Breast epithelium (tissue), 4 donors: ENCODE measurements around the gene GCSH. TPM values are rescaled to one million over a fixed set of nuclear protein-coding genes. Genes with fewer than 3 reads are reported as not detected.
"Not testable (repeated sequence)": the region's sequence is repeated elsewhere in the genome, so short reads cannot be mapped to it uniquely, and the experiment has no call there.

ENCODE experiments used
- DNase-seq, 2 donors: peaks; one replicate each; pipeline ENCODE4 v3.0.0-alpha.2; 2019; ENCODE audit warnings: low spot score in 2 of 2
- H3K27ac ChIP-seq, 2 donors: fragments of 200-600 bp; sonication (generic) in 1 of 2; one replicate each; pipeline ENCODE4 v1.5.1; 2016 to 2019; ENCODE audit warnings: mild to moderate bottlenecking in 1 of 2
- H3K27me3 ChIP-seq, 2 donors: fragments of 200-600 bp; sonication (generic) in 1 of 2; one replicate each; pipeline versions ENCODE4 v1.5.1 to v1.6.0; 2017 to 2019; ENCODE audit warnings: control low read depth in 1 of 2, mild to moderate bottlenecking in 1 of 2
- H3K36me3 ChIP-seq: fragments of 200-600 bp; one replicate; pipeline ENCODE4 v1.5.1; 2019
- H3K4me1 ChIP-seq, 2 donors: fragments of 200-600 bp; sonication (generic); one replicate each; pipeline ENCODE4 v1.5.1; 2016 to 2019; ENCODE audit warnings: control low read depth in 1 of 2
- H3K4me3 ChIP-seq, 3 donors: fragments of 200-600 bp; sonication (generic); 1 replicate in 2 of 3; 2 replicates in 1 of 3; pipeline ENCODE4 v1.5.1; 2016 to 2019; ENCODE audit warnings: mild to moderate bottlenecking in 3 of 3, moderate library complexity in 2 of 3
- H3K9me3 ChIP-seq, 2 donors: fragments of 200-600 bp; sonication (generic) in 1 of 2; one replicate each; pipeline ENCODE4 v1.5.1; 2016 to 2019; ENCODE audit warnings: control low read depth in 1 of 2
- POLR2A ChIP-seq: fragments of 450-650 bp; IDR thresholded peaks from one replicate; pipeline ENCODE4 v1.6.1; 2016; ENCODE audit warnings: antibody characterized with exemption, mild to moderate bottlenecking, moderate library complexity
- POLR2AphosphoS5 ChIP-seq, 3 donors: sonication (generic); formaldehyde crosslinking; IDR thresholded peaks; one replicate each; pipeline ENCODE4 v1.6.1; 2017; ENCODE audit warnings: antibody characterized with exemption in 3 of 3
- intact Hi-C: fragments of 100-400 bp; cut with DNase I; formaldehyde crosslinking; loops from one replicate; pipeline ENCODE4 v1.15.1; 2023; ENCODE audit warnings: low total_unique reads
- total RNA-seq, 3 donors: library from RNA; depleted of rRNA; stranded (reverse); fragments of >200 nt; gene quantifications; one replicate each; pipeline ENCODE4 v1.1.0, GENCODE V29; 2016
- TF ChIP-seq, protein P1 (sequence below), 3 donors: fragments of 450-650 bp; IDR thresholded peaks; one replicate each; pipeline ENCODE4 v1.5.1; 2016 to 2017; ENCODE audit warnings: antibody characterized with exemption in 3 of 3, mild to moderate bottlenecking in 3 of 3, moderate library complexity in 3 of 3

The GCSH gene
- total RNA-seq, 3 donors from 2014 or later: 19.9 to 22.1 (median 21.0) TPM

DNA sequence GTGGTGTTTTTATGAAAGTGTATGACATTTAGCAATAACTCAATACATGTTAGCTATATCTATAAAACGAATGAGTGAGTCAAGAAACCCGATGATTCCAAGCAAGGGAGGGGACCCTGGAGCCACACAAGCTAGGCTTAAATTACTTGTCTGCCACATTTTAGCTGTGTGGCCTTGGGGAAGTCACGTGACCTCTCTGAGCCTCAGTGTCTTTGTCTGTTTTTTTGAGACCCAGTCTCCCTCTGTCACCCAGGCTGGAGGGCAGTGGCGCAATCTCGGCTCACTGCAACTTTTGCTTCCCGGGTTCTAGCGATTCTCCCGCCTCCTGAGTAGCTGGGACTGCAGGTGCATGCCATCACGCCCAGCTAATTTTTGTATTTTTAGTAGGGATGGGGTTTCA is 20.1 kb upstream of the GCSH start:
- no peak overlapping the region for H3K27ac ChIP-seq
- TF ChIP-seq POLR2AphosphoS5 (IDR thresholded peaks at IDR 0.05) (no peak), POLR2A (no peak)
- TF ChIP-seq, protein P1, sequence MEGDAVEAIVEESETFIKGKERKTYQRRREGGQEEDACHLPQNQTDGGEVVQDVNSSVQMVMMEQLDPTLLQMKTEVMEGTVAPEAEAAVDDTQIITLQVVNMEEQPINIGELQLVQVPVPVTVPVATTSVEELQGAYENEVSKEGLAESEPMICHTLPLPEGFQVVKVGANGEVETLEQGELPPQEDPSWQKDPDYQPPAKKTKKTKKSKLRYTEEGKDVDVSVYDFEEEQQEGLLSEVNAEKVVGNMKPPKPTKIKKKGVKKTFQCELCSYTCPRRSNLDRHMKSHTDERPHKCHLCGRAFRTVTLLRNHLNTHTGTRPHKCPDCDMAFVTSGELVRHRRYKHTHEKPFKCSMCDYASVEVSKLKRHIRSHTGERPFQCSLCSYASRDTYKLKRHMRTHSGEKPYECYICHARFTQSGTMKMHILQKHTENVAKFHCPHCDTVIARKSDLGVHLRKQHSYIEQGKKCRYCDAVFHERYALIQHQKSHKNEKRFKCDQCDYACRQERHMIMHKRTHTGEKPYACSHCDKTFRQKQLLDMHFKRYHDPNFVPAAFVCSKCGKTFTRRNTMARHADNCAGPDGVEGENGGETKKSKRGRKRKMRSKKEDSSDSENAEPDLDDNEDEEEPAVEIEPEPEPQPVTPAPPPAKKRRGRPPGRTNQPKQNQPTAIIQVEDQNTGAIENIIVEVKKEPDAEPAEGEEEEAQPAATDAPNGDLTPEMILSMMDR (IDR thresholded peaks at IDR 0.05): no peak
- H3K27me3 ChIP-seq: no peaks in the 10 kb centered on the region
- no peaks in the 10 kb centered on the region for H3K4me1 ChIP-seq
- no peak overlapping the region for H3K4me3 ChIP-seq
- intact Hi-C loops: no loop called here
- no peak for DNase-seq
- H3K9me3 ChIP-seq: no peaks in the 10 kb centered on the region
- no peaks in the 10 kb centered on the region for H3K36me3 ChIP-seq

DNA sequence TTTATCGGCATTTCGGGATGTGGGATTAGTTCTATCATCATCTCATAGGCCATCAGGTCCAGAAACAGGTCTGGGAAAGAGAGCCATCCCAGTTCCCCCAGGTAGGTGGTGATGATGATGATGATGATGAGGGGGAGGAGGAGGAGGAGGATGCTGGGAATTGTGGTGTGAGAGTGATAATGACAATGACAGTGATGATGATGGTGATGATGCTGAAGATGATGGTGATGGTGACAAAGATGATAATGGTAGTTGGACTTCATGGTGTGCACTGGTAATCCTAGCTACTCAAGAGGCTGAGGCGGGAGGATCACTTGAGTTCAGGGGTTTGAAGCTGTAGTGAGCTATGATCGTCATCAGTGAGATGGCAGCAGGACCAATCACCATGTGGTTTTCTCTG is 16.3 kb upstream of the GCSH start:
- Histone ChIP-seq H3K4me1 (no peaks in the 10 kb centered on the region), H3K27ac (no peak overlapping the region)
- intact Hi-C loops: no loop called here

DNA sequence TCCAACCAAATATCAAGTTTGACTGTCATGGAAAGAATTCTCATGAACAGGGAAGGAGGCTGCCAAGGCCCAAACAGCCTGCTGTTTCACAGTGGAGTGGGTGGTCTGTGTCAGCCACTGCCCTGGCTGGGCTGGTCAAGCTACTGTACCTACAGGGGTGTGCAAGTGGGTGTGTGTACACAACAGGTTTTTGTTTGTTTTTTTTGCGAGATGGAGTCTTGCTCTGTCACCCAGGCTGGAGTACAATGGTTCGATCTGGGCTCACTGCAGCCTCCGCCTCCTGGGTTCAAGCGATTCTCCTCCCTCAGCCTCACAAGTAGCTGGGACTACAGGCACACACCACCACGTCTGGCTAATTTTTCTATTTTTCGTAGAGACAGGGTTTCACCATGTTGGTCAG is 13.1 kb upstream of the GCSH start:
- H3K9me3 ChIP-seq, H3K27me3 ChIP-seq, H3K4me1 ChIP-seq, H3K27ac ChIP-seq, H3K4me3 ChIP-seq, intact Hi-C loops, DNase-seq, H3K36me3 ChIP-seq: not testable (repeated sequence)

More for the DNA sequence above, 16.3 kb upstream of the GCSH start:
- DNase-seq: no peak
- Histone ChIP-seq H3K9me3 (no peaks in the 10 kb centered on the region), H3K4me3 (no peak overlapping the region), H3K27me3 (no peaks in the 10 kb centered on the region), H3K36me3 (no peaks in the 10 kb centered on the region)
- no peak for TF ChIP-seq POLR2A
- TF ChIP-seq, protein P1 (IDR thresholded peaks at IDR 0.05): no peak
- no peak for TF ChIP-seq POLR2AphosphoS5 (IDR thresholded peaks at IDR 0.05)

DNA sequence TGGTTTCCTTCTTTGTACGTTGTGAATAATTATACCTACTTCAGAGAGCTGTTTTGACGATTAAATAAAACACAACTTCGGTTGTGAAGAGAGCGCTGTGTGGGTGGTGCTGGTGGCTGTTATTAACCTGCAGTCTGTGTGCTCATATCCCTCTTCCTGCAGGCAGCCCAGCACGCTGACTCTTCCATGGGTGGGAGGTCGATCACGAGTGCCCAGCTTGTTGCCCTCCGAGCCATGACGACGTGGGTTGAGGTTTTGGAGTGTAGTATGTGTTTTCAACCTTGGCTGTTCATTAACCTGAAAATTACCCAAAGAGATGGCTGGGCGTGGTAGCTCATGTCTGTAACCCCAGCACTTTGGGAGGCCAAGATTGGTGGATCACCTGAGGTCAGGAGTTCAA is 11.3 kb upstream of the GCSH start:
- no peaks in the 10 kb centered on the region for H3K36me3 ChIP-seq
- H3K27ac ChIP-seq: peak overlapping the region in 1 of 2 donors; percentile 76
- DNase-seq: no peak
- H3K27me3 ChIP-seq: no peaks in the 10 kb centered on the region
- H3K4me1 ChIP-seq: no peaks in the 10 kb centered on the region
- no peak for TF ChIP-seq POLR2A
- TF ChIP-seq, protein P1 (IDR thresholded peaks at IDR 0.05): no peak
- no peak for TF ChIP-seq POLR2AphosphoS5 (IDR thresholded peaks at IDR 0.05)
- intact Hi-C loops: no loop called here
- H3K9me3 ChIP-seq: no peaks in the 10 kb centered on the region
- H3K4me3 ChIP-seq: no peak overlapping the region

DNA sequence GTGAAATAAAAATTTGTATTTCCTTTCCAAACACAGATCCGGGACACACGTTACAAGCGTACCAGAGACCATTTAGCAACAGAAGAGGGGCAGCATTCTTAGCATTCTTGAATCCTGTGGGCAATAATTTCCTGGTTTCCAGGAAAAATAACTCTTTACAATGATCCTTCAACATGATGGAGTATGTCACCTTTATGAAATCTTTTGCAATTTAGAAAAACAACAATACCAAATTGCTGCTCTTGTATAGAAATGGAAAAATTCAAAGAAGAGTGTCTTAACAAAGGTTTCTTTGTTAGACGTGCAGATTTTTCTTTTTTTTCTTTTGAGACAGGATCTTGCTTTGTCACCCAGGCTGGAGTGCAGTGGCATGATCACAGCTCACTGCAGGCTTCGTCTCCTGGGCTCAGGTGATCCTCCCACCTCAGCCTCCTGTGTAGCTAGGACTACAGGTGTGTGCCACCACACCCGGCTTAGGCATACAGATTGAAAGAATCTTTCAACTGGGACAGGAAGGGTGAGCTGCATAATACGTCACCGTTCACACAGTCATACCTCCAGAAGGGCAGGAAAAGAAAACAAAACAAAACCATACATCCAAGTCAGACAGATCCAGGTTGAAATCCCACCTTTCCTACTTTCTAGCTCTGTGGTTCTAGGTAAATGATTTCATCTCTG is 10.8 kb upstream of the GCSH start:
- intact Hi-C loops: no loop called here
- no peak overlapping the region for H3K4me3 ChIP-seq
- no peaks in the 10 kb centered on the region for H3K4me1 ChIP-seq
- no peaks in the 10 kb centered on the region for H3K9me3 ChIP-seq
- DNase-seq: no peak
- TF ChIP-seq, protein P1 (IDR thresholded peaks at IDR 0.05): no peak
- TF ChIP-seq POLR2A (no peak), POLR2AphosphoS5 (IDR thresholded peaks at IDR 0.05) (no peak)
- peak overlapping the region in 1 of 2 donors; percentile 76 for H3K27ac ChIP-seq
- H3K36me3 ChIP-seq: no peaks in the 10 kb centered on the region
- no peaks in the 10 kb centered on the region for H3K27me3 ChIP-seq
